NK-92 treated with Interleukin-12 subunit alpha and Interleukin-12 subunit beta, amount 100 ng/mL, for 24 hours (cell line): ENCODE results near the gene ZNF592.

Experiments
- DNase-seq: peaks from one replicate; lab custom pipeline; 2025; lab: John Stamatoyannopoulos, UW

ZNF592 gene

GRCh38 chr15:84775867-84776449 lies 27.6 kb downstream of the ZNF592 start:
- no peak for DNase-seq

- no peak for DNase-seq
Observed at GRCh38 chr15:84778194-84778593, 29.8 kb downstream of the ZNF592 start.

GRCh38 chr15:84780492-84780891 lies 32.1 kb downstream of the ZNF592 start:
- no peak for DNase-seq

- no peak for DNase-seq
Observed at GRCh38 chr15:84781495-84781894, 33.1 kb downstream of the ZNF592 start.

- DNase-seq, result no peak
Observed at GRCh38 chr15:84782346-84782745, 34.0 kb downstream of the ZNF592 start.

- DNase-seq, result no peak
Observed at GRCh38 chr15:84783493-84784251, 35.3 kb downstream of the ZNF592 start.

GRCh38 chr15:84784262-84784661 lies 35.9 kb downstream of the ZNF592 start:
- DNase-seq, result no peak

- no peak for DNase-seq
Observed at GRCh38 chr15:84785053-84785452, 36.7 kb downstream of the ZNF592 start.

GRCh38 chr15:84788500-84788899 lies 40.1 kb downstream of the ZNF592 start:
- DNase-seq, result no peak

- DNase-seq, result no peak
Observed at GRCh38 chr15:84789762-84790161, 41.4 kb downstream of the ZNF592 start.

- no peak for DNase-seq
Observed at GRCh38 chr15:84790676-84791075, 42.3 kb downstream of the ZNF592 start.

- DNase-seq, result no peak
Observed at GRCh38 chr15:84791763-84792162, 43.4 kb downstream of the ZNF592 start.

- no peak for DNase-seq
Observed at GRCh38 chr15:84793431-84794161, 45.2 kb downstream of the ZNF592 start.

GRCh38 chr15:84794162-84794547 lies 45.8 kb downstream of the ZNF592 start:
- no peak for DNase-seq

- DNase-seq, result no peak
Observed at GRCh38 chr15:84795186-84795585, 46.8 kb downstream of the ZNF592 start.

- no peak for DNase-seq
Observed at GRCh38 chr15:84797212-84797611, 48.8 kb downstream of the ZNF592 start.

- DNase-seq, result no peak
Observed at GRCh38 chr15:84797801-84798200, 49.4 kb downstream of the ZNF592 start.

GRCh38 chr15:84798436-84798946 lies 50.1 kb downstream of the ZNF592 start:
- no peak for DNase-seq

GRCh38 chr15:84799511-84800187 lies 51.3 kb downstream of the ZNF592 start:
- no peak for DNase-seq

- no peak for DNase-seq
Observed at GRCh38 chr15:84800365-84800806, 52.0 kb downstream of the ZNF592 start.

- no peak for DNase-seq
Observed at GRCh38 chr15:84804005-84804900, 55.9 kb downstream of the ZNF592 start.
